Caco-2 (cell line): ENCODE results near the gene TNFAIP3. TPM values are rescaled to one million over a fixed set of nuclear protein-coding genes. Genes with fewer than 3 reads are reported as not detected.

Experiments
- Bru-seq: library from RNA; stranded (reverse); fragments of 400-500 nt; gene quantifications from one replicate; lab custom pipeline; 2021; lab: Mats Ljungman, UMichigan
- BruChase-seq, 2 experiments: library from RNA; stranded (reverse); fragments of 400-500 nt; gene quantifications; one replicate each; lab custom pipeline; 2021; lab: Mats Ljungman, UMichigan
- BruUV-seq: library from RNA; stranded (reverse); fragments of 400-500 nt; replicated peaks from 2 replicates; lab custom pipeline; 2021; lab: Mats Ljungman, UMichigan
- CTCF ChIA-PET: fragments of 300-600 bp; sonication (Branson Sonifier 250); formaldehyde crosslinking; loops from one replicate; lab custom pipeline; 2022; ENCODE audit warnings: antibody characterized with exemption; lab: Charles Lee
- POLR2A ChIA-PET: fragments of 300-600 bp; sonication (Branson Sonifier 250); formaldehyde crosslinking; loops from one replicate; lab custom pipeline; 2022; ENCODE audit warnings: antibody characterized with exemption; lab: Charles Lee
- DNase-seq, 2 experiments: peaks; one replicate each; pipeline versions ENCODE4 v3.0.0 to v3.0.0-alpha.2; 2020 to 2022
- H3K27me3 ChIP-seq: replicated peaks from 2 replicates; pipeline ENCODE4 v1.6.0; 2011; ENCODE audit warnings: low read length; ENCODE audit not compliant: control insufficient read depth, insufficient read depth
- H3K36me3 ChIP-seq: 2 replicates; pipeline ENCODE4 v1.5.1; 2011; ENCODE audit warnings: low read length; ENCODE audit not compliant: control insufficient read depth, insufficient read depth
- H3K4me1 ChIP-seq: fragments of 250-450 bp; sonication (Bioruptor Pico); 2 replicates; pipeline ENCODE4 v1.5.1; 2020; ENCODE audit warnings: mild to moderate bottlenecking
- H3K4me3 ChIP-seq: 2 replicates; pipeline ENCODE4 v1.5.1; 2011; ENCODE audit warnings: low read depth, mild to moderate bottlenecking, control low read depth, low read length
- H3K9me3 ChIP-seq: fragments of 250-450 bp; sonication (Bioruptor Pico); 2 replicates; pipeline ENCODE4 v1.5.1; 2020; ENCODE audit warnings: mild to moderate bottlenecking, moderate library complexity
- H3K27ac Mint-ChIP-seq: one replicate; pipeline ENCODE4 v1.8.0; 2022; ENCODE audit warnings: mixed read lengths; ENCODE audit not compliant: unreplicated experiment
- H3K27me3 Mint-ChIP-seq: one replicate; pipeline ENCODE4 v1.8.0; 2022; ENCODE audit warnings: mixed read lengths; ENCODE audit not compliant: insufficient read depth, unreplicated experiment
- H3K36me3 Mint-ChIP-seq: one replicate; pipeline ENCODE4 v1.8.0; 2022; ENCODE audit warnings: mild to moderate bottlenecking, mixed read lengths; ENCODE audit not compliant: insufficient read depth, unreplicated experiment
- H3K4me1 Mint-ChIP-seq: one replicate; pipeline ENCODE4 v1.8.0; 2022; ENCODE audit warnings: low read depth, mixed read lengths; ENCODE audit not compliant: unreplicated experiment
- H3K4me3 Mint-ChIP-seq: one replicate; pipeline ENCODE4 v1.8.0; 2022; ENCODE audit warnings: mild to moderate bottlenecking, moderate library complexity, mixed read lengths; ENCODE audit not compliant: unreplicated experiment
- H3K9me3 Mint-ChIP-seq: one replicate; pipeline ENCODE4 v1.8.0; 2022; ENCODE audit warnings: mixed read lengths; ENCODE audit not compliant: unreplicated experiment
- intact Hi-C: fragments of 100-400 bp; cut with micrococcal nuclease; formaldehyde crosslinking; loops from one replicate; pipeline ENCODE4 v1.10.0; 2022; ENCODE audit not compliant: unreplicated experiment
- long read RNA-seq: library from polyadenylated mRNA; stranded (forward); transcript quantifications from one replicate; pipeline ENCODE4 v2.0.0, GENCODE V29; 2022
- total RNA-seq: library from RNA; stranded (reverse); gene quantifications from 2 replicates; pipeline ENCODE4 v1.2.3, GENCODE V29; 2022
- TF ChIP-seq, protein P1 (sequence below), 2 experiments: fragments of 200-600 bp in 1 of 2; IDR thresholded peaks; 1 replicate in 1 of 2; 2 replicates in 1 of 2; pipeline versions ENCODE4 v1.5.1 to v1.8.0; 2011 to 2022; ENCODE audit warnings: antibody characterized with exemption in 1 of 2, control low read depth in 1 of 2, inconsistent platforms in 1 of 2, low read depth in 1 of 2, low read length in 1 of 2, mild to moderate bottlenecking in 1 of 2, moderate library complexity in 1 of 2; ENCODE audit not compliant: insufficient read depth in 1 of 2, severe bottlenecking in 1 of 2, unreplicated experiment in 1 of 2

TNFAIP3 gene
- 45.7 and 50.4 TPM in 2 replicates for total RNA-seq
- percentile 95 among the genes with signal in this experiment for Bru-seq, nascent RNA
- BruChase-seq, experiment 1, labeled RNA remaining after a 2-hour chase, result percentile 85 among the genes with signal in this experiment
- BruChase-seq, experiment 2, labeled RNA remaining after a 6-hour chase, result percentile 76 among the genes with signal in this experiment
- long read RNA-seq, full-length matches to known transcripts, result 12 of 25 reads
- long read RNA-seq, partial matches to known transcripts, result 6 of 25 reads
- long read RNA-seq, other reads (novel, unspliced or antisense), result 7 of 25 reads

DNA sequence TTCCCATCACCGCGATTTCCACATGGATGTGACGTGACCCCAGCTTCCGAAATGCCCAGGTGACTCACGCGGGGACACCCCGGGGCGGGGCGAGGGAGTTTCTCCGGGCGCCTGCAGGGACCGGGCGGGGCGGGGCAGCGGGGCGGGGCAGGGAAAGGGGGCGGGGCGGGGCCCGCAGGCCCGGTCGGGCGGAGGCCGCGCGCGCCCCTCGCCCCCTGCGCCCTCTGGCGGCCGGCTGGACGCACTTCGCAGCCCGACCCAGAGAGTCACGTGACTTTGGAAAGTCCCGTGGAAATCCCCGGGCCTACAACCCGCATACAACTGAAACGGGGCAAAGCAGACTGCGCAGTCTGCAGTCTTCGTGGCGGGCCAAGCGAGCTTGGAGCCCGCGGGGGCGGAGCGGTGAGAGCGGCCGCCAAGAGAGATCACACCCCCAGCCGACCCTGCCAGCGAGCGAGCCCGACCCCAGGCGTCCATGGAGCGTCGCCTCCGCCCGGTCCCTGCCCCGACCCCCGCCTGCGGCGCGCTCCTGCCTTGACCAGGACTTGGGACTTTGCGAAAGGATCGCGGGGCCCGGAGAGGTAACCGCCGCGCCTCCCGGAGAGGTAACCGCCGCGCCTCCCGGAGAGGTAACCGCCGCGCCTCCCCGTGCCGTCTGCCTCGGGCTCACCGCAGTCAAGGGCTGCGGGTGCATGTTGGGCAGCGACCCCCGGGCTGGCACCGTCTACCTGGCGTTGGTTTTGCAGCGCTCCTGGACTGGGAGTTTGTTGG, at the start of gene TNFAIP3:
TNFAIP3 (plus strand) TSS at position 346 of the 771 bp plus-strand sequence. CDS start 3,969 bp downstream, outside the sequence.
- intact Hi-C loops, result loop anchor here (1.0 to 5.0 kb wide), 8 partner anchors 67 to 220 kb away; no protein-coding TSS in a partner anchor
- peak within 1 kb of the TSS; percentile 94 for H3K4me3 Mint-ChIP-seq
- Histone ChIP-seq H3K4me1 (peaks cover 36% of the 10 kb centered on the region), H3K27me3 (no peaks in the 10 kb centered on the region), H3K36me3 (no peaks in the 10 kb centered on the region), H3K4me3 (peak within 1 kb of the TSS; percentile 76), H3K9me3 (no peaks in the 10 kb centered on the region)
- DNase-seq, result peak; percentile 91 to 93
- H3K27me3 Mint-ChIP-seq, result no peaks in the 10 kb centered on the region
- BruUV-seq, result no TSS peak
- no peaks in the 10 kb centered on the region for H3K9me3 Mint-ChIP-seq
- POLR2A ChIA-PET, result interaction anchor here (0.7 to 1.5 kb wide), 4 partner anchors 67 to 218 kb away, joined by 3 to 4 read pairs (median 4); no protein-coding TSS in a partner anchor
- peak within 1 kb of the TSS; percentile 97 for H3K27ac Mint-ChIP-seq
- H3K4me1 Mint-ChIP-seq, result peaks cover 17% of the 10 kb centered on the region
- H3K36me3 Mint-ChIP-seq, result peaks cover 27% of the 10 kb centered on the region
- TF ChIP-seq, protein P1, sequence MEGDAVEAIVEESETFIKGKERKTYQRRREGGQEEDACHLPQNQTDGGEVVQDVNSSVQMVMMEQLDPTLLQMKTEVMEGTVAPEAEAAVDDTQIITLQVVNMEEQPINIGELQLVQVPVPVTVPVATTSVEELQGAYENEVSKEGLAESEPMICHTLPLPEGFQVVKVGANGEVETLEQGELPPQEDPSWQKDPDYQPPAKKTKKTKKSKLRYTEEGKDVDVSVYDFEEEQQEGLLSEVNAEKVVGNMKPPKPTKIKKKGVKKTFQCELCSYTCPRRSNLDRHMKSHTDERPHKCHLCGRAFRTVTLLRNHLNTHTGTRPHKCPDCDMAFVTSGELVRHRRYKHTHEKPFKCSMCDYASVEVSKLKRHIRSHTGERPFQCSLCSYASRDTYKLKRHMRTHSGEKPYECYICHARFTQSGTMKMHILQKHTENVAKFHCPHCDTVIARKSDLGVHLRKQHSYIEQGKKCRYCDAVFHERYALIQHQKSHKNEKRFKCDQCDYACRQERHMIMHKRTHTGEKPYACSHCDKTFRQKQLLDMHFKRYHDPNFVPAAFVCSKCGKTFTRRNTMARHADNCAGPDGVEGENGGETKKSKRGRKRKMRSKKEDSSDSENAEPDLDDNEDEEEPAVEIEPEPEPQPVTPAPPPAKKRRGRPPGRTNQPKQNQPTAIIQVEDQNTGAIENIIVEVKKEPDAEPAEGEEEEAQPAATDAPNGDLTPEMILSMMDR (IDR thresholded peaks at IDR 0.05; ENCODE audit: insufficient read depth in 1 of 2, low read depth in 1 of 2, low read length in 1 of 2, severe bottlenecking in 1 of 2, unreplicated experiment in 1 of 2), result peak; percentile 69 to 78
- CTCF ChIA-PET, result interaction anchor here (0.6 to 1.8 kb wide), 17 partner anchors 20 to 626 kb away, joined by 3 to 12 read pairs (median 4); no protein-coding TSS in a partner anchor

DNA sequence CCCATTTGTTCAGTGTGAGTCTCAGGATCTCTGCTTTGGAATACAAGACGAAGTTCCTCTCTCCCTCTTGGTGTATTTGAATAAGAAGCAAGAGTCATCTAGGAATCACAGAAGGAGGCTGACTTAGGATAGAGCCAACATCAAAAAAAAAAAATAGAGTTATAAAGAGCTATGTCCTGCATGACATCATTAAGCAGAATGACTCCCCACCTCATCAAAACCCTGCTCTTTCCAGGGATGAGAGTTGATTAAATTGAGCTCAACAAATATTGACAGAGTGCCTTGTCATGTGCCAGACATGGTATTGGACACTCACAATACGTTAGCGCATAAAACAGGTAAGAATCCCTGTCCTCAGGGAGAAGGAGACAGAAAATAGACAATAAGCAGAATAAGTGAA, 48.6 kb upstream of the TNFAIP3 start:
- POLR2A ChIA-PET, result no interaction called here
- intact Hi-C loops, result no loop called here
- Histone ChIP-seq H3K4me1 (no peaks in the 10 kb centered on the region), H3K27me3 (no peaks in the 10 kb centered on the region), H3K36me3 (no peaks in the 10 kb centered on the region), H3K4me3 (no peak overlapping the region), H3K9me3 (no peaks in the 10 kb centered on the region)
- Mint-ChIP-seq H3K27me3 (no peaks in the 10 kb centered on the region), H3K4me3 (no peak overlapping the region), H3K27ac (no peak overlapping the region), H3K9me3 (no peaks in the 10 kb centered on the region), H3K4me1 (no peaks in the 10 kb centered on the region), H3K36me3 (no peaks in the 10 kb centered on the region)
- CTCF ChIA-PET, result no interaction called here
- BruUV-seq, result no TSS peak
- TF ChIP-seq, protein P1 (IDR thresholded peaks at IDR 0.05; ENCODE audit: insufficient read depth in 1 of 2, low read depth in 1 of 2, low read length in 1 of 2, severe bottlenecking in 1 of 2, unreplicated experiment in 1 of 2), result no peak
- no peak for DNase-seq

DNA sequence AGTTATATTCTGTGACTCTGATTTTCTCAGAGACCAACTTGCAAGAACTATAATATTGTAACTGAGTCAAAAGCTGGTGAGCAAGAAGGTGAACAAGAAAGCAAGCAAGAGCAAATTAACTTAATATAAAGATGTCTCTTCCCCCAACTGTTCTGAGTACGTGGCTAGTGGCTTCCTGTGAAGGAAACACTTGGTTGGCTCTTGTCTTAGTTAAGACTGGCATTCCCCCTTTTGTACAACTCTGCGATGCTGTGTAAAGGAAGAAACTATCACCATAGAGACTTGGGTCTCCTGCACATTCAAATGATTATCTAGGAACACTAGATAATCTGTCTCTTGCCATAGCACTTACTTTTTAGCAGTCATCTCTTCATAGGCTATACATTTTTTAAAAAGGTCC, 47.3 kb upstream of the TNFAIP3 start:
- POLR2A ChIA-PET, result no interaction called here
- Mint-ChIP-seq H3K4me3 (no peak overlapping the region), H3K4me1 (peaks cover 5% of the 10 kb centered on the region), H3K36me3 (no peaks in the 10 kb centered on the region), H3K9me3 (no peaks in the 10 kb centered on the region), H3K27me3 (no peaks in the 10 kb centered on the region), H3K27ac (no peak overlapping the region)
- CTCF ChIA-PET, result no interaction called here
- no peak overlapping the region for H3K4me3 ChIP-seq
- no peaks in the 10 kb centered on the region for H3K9me3 ChIP-seq
- no TSS peak for BruUV-seq
- no peak for DNase-seq
- TF ChIP-seq, protein P1 (IDR thresholded peaks at IDR 0.05; ENCODE audit: insufficient read depth in 1 of 2, low read depth in 1 of 2, low read length in 1 of 2, severe bottlenecking in 1 of 2, unreplicated experiment in 1 of 2), result no peak
- H3K4me1 ChIP-seq, result no peaks in the 10 kb centered on the region
- intact Hi-C loops, result no loop called here
- no peaks in the 10 kb centered on the region for H3K36me3 ChIP-seq
- H3K27me3 ChIP-seq, result no peaks in the 10 kb centered on the region
